ENCODE results near the gene C11orf42.

Gene C11orf42

GRCh38 chr11:6233984-6234386 lies 28.6 kb downstream of the C11orf42 start:
- Histone ChIP-seq H3K36me3 (ENCODE audit: control insufficient read depth in 2 of 2, insufficient read depth in 1 of 2, low read length in 2 of 2) (no peaks in the 10 kb centered on the region), H3K9me3 (ENCODE audit: control insufficient read depth, insufficient read depth, low read depth, low read length) (no peaks in the 10 kb centered on the region), H3K27ac (ENCODE audit: extremely low read depth, low read depth, low read length) (no peak overlapping the region), H3K4me1 (ENCODE audit: control insufficient read depth, insufficient read depth, low read length) (no peaks in the 10 kb centered on the region), H3K4me3 (ENCODE audit: low read depth, low read length) (peak overlapping the region; percentile 97)
- POLR2A ChIA-PET: interaction anchor here (0.8 to 3.0 kb wide), 6 partner anchors 10 to 247 kb away, joined by 3 to 16 read pairs (median 4); partner anchors contain the start of genes ARFIP2 and TIMM10B
- TF ChIP-seq HOXA7 (CRISPR knock-in tag; IDR thresholded peaks at IDR 0.05; ENCODE audit: borderline replicate concordance) (no peak), REPIN1 (tag by site-specific recombination; IDR thresholded peaks at IDR 0.05; ENCODE audit: low read depth) (peak; percentile 59; the same call in 1 of the 2 replicates), ZNF10 (tag by site-specific recombination; IDR thresholded peaks at IDR 0.05) (0 out of 2 replicates have a peak, but pooled peaks have one; percentile 10), ZNF174 (tag by site-specific recombination; IDR thresholded peaks at IDR 0.05) (no peak), ZNF639 (tag by site-specific recombination; IDR thresholded peaks at IDR 0.05) (0 out of 2 replicates have a peak, but pooled peaks have one; percentile 42), ZSCAN30 (tag by site-specific recombination; IDR thresholded peaks at IDR 0.05) (no peak), ZBTB8A (tag by site-specific recombination; IDR thresholded peaks at IDR 0.05) (0 out of 2 replicates have a peak, but pooled peaks have one; percentile 7), INSM2 (tag by site-specific recombination; IDR thresholded peaks at IDR 0.05) (0 out of 2 replicates have a peak, but pooled peaks have one; percentile 35), ZBTB48 (tag by site-specific recombination; IDR thresholded peaks at IDR 0.05) (peak; percentile 59; the same call in 1 of the 2 replicates), PRDM1 (tag by site-specific recombination; IDR thresholded peaks at IDR 0.05) (peak; percentile 12; the same call in 1 of the 2 replicates), ZNF398 (tag by site-specific recombination; IDR thresholded peaks at IDR 0.05) (peak; percentile 66), ZNF600 (tag by site-specific recombination; IDR thresholded peaks at IDR 0.05) (peak; percentile 69; the same call in 1 of the 2 replicates)
- CTCF ChIA-PET: interaction anchor here (0.8 kb wide), 1 partner anchor 8 kb away, joined by 3 read pairs; no protein-coding TSS in a partner anchor

DNA sequence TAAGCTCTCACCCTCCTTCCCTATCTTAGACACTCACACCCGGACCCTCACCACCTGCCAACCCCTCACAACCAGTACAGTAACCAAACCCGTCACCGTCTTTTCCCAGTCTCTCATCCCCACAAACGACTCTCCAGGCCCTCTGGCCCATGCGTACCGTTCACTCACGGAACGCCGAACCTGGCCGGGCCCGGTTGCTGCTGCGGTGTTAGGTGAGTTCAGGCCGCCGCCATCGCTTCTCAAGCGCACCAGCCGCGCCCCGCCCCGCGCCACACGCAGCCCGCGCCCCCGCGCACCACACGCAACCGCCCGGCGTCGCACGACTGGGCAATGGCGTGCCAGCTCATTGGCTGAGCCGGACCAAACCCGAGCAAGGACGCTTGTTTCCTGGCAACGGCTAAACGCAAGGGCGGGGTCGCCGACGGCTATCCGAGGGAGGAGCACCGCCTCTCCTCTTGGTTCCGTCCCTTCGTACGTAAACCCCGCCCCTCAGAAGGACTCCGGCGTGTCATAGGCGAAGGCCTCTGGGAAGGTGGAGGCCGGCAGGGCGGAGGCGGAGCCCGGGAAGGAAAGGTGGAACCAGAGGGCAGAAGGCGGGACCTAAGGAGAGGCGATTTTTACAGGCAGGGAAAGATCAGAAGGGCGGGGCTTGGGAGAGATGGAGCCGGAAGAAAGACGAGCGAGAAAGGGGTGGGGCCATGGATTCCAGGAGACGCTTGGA lies 29.2 kb downstream of the C11orf42 start, which contains the start of gene FHIP1B:
TSS of gene FHIP1B (minus strand) at position 250 of the 721 bp plus-strand sequence. CDS start 10,120 bp downstream, outside the sequence.
- Histone ChIP-seq H3K4me1 (ENCODE audit: control insufficient read depth, insufficient read depth, low read length) (no peaks in the 10 kb centered on the region), H3K27ac (ENCODE audit: extremely low read depth, low read depth, low read length) (peak within 1 kb of the TSS; percentile 47; the same call in 1 of the 2 replicates), H3K36me3 (ENCODE audit: control insufficient read depth in 2 of 2, insufficient read depth in 1 of 2, low read length in 2 of 2) (no peaks in the 10 kb centered on the region), H3K9me3 (ENCODE audit: control insufficient read depth, insufficient read depth, low read depth, low read length) (no peaks in the 10 kb centered on the region), H3K4me3 (ENCODE audit: low read depth, low read length) (peak within 1 kb of the TSS; percentile 97)
- POLR2A ChIA-PET: interaction anchor here (0.8 to 3.0 kb wide), 6 partner anchors 10 to 247 kb away, joined by 3 to 16 read pairs (median 4); partner anchors contain the start of genes ARFIP2 and TIMM10B
- CTCF ChIA-PET: interaction anchor here (0.6 to 1.0 kb wide), 3 partner anchors 8 to 250 kb away, joined by 3 to 6 read pairs (median 4); no protein-coding TSS in a partner anchor
- no peak for TF ChIP-seq REST (tag by site-specific recombination; IDR thresholded peaks at IDR 0.05)
- TF ChIP-seq ZNF157 (tag by site-specific recombination; IDR thresholded peaks at IDR 0.05): no peak
- TF ChIP-seq, protein P1, sequence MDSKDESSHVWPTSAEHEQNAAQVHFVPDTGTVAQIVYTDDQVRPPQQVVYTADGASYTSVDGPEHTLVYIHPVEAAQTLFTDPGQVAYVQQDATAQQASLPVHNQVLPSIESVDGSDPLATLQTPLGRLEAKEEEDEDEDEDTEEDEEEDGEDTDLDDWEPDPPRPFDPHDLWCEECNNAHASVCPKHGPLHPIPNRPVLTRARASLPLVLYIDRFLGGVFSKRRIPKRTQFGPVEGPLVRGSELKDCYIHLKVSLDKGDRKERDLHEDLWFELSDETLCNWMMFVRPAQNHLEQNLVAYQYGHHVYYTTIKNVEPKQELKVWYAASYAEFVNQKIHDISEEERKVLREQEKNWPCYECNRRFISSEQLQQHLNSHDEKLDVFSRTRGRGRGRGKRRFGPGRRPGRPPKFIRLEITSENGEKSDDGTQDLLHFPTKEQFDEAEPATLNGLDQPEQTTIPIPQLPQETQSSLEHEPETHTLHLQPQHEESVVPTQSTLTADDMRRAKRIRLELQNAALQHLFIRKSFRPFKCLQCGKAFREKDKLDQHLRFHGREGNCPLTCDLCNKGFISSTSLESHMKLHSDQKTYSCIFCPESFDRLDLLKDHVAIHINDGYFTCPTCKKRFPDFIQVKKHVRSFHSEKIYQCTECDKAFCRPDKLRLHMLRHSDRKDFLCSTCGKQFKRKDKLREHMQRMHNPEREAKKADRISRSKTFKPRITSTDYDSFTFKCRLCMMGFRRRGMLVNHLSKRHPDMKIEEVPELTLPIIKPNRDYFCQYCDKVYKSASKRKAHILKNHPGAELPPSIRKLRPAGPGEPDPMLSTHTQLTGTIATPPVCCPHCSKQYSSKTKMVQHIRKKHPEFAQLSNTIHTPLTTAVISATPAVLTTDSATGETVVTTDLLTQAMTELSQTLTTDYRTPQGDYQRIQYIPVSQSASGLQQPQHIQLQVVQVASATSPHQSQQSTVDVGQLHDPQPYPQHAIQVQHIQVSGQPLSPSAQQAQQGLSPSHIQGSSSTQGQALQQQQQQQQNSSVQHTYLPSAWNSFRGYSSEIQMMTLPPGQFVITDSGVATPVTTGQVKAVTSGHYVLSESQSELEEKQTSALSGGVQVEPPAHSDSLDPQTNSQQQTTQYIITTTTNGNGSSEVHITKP (tag by site-specific recombination; IDR thresholded peaks at IDR 0.05): no peak
- TF ChIP-seq ZNF366 (tag by site-specific recombination; conservative IDR thresholded peaks at IDR 0.05): peak; percentile 96
- TF ChIP-seq ZNF341 (tag by site-specific recombination; IDR thresholded peaks at IDR 0.05; ENCODE audit: low read depth): no peak
- no peak for TF ChIP-seq ZNF747 (tag by site-specific recombination; IDR thresholded peaks at IDR 0.05)
- no peak for TF ChIP-seq ZNF701 (tag by site-specific recombination; IDR thresholded peaks at IDR 0.05)
- no peak for TF ChIP-seq ZNF639 (tag by site-specific recombination; IDR thresholded peaks at IDR 0.05)

Data from HEK293 (cell line).